Astrocyte (in vitro differentiated cells and primary cell): ENCODE measurements around the gene UBE2E2. TPM values are rescaled to one million over a fixed set of nuclear protein-coding genes. Genes with fewer than 3 reads are reported as not detected.

Experiments used
- DNase-seq: peaks from one replicate; pipeline ENCODE4 v3.0.0-alpha.2; 2010; ENCODE audit warnings: low read depth
- FAIRE-seq: peaks from 2 replicates; lab custom pipeline; 2011; peaks lifted over from hg19 to GRCh38; lab: Jason Lieb, UNC
- H2AFZ ChIP-seq: 2 replicates; pipeline ENCODE4 v1.6.0; 2012; ENCODE audit warnings: low read depth, low read length, inconsistent platforms
- H3K27ac ChIP-seq: 2 replicates; pipeline ENCODE4 v1.5.1; 2011; ENCODE audit warnings: low read depth, low read length, inconsistent platforms
- H3K27me3 ChIP-seq: 2 replicates; pipeline ENCODE4 v1.6.0; 2011; ENCODE audit warnings: low read length, inconsistent platforms; ENCODE audit not compliant: insufficient read depth
- H3K36me3 ChIP-seq: 2 replicates; pipeline ENCODE4 v1.5.1; 2011; ENCODE audit warnings: low read length, inconsistent platforms; ENCODE audit not compliant: insufficient read depth
- H3K4me1 ChIP-seq: 2 replicates; pipeline ENCODE4 v1.5.1; 2011; ENCODE audit warnings: low read length, inconsistent platforms; ENCODE audit not compliant: insufficient read depth
- H3K4me2 ChIP-seq: 2 replicates; pipeline ENCODE4 v1.6.0; 2012; ENCODE audit warnings: low read length, inconsistent platforms
- H3K4me3 ChIP-seq: 2 replicates; pipeline ENCODE4 v1.5.1; 2011; ENCODE audit warnings: low read depth, mild to moderate bottlenecking, low read length, inconsistent platforms; ENCODE audit not compliant: insufficient read depth
- H3K79me2 ChIP-seq: 2 replicates; pipeline ENCODE4 v1.6.0; 2012; ENCODE audit warnings: mild to moderate bottlenecking, low read length, inconsistent platforms; ENCODE audit not compliant: insufficient read depth
- H3K9ac ChIP-seq: 2 replicates; pipeline ENCODE4 v1.6.0; 2012; ENCODE audit warnings: mild to moderate bottlenecking, low read length, inconsistent platforms
- H3K9me3 ChIP-seq: 2 replicates; pipeline ENCODE4 v1.5.1; 2012; ENCODE audit warnings: low read depth, mild to moderate bottlenecking, low read length, inconsistent platforms; ENCODE audit not compliant: insufficient read depth
- H4K20me1 ChIP-seq: 2 replicates; pipeline ENCODE4 v1.6.0; 2012; ENCODE audit warnings: low read length, inconsistent platforms; ENCODE audit not compliant: insufficient read depth
- H3K27ac Mint-ChIP-seq: one replicate; pipeline ENCODE4 v1.8.0; 2021; ENCODE audit warnings: mild to moderate bottlenecking, mixed read lengths; ENCODE audit not compliant: unreplicated experiment
- H3K27me3 Mint-ChIP-seq: one replicate; pipeline ENCODE4 v1.8.0; 2021; ENCODE audit warnings: low read depth, mixed read lengths; ENCODE audit not compliant: unreplicated experiment
- H3K36me3 Mint-ChIP-seq: one replicate; pipeline ENCODE4 v1.8.0; 2021; ENCODE audit warnings: low read depth, mixed read lengths; ENCODE audit not compliant: unreplicated experiment
- H3K4me1 Mint-ChIP-seq: one replicate; pipeline ENCODE4 v1.8.0; 2021; ENCODE audit warnings: low read depth, mixed read lengths; ENCODE audit not compliant: unreplicated experiment
- H3K4me3 Mint-ChIP-seq: one replicate; pipeline ENCODE4 v1.8.0; 2021; ENCODE audit warnings: mild to moderate bottlenecking, moderate library complexity, mixed read lengths; ENCODE audit not compliant: unreplicated experiment
- H3K9me3 Mint-ChIP-seq: one replicate; pipeline ENCODE4 v1.8.0; 2021; ENCODE audit warnings: mild to moderate bottlenecking, mixed read lengths; ENCODE audit not compliant: unreplicated experiment
- CTCF ChIP-seq: IDR thresholded peaks from 2 replicates; pipeline ENCODE4 v1.5.1; 2011; ENCODE audit warnings: low read depth, mild to moderate bottlenecking, inconsistent platforms, low read length, moderate library complexity; ENCODE audit not compliant: insufficient read depth
- EZH2 ChIP-seq: IDR thresholded peaks from 2 replicates; pipeline ENCODE4 v1.6.1; 2012; ENCODE audit warnings: mild to moderate bottlenecking, low read length, inconsistent platforms; ENCODE audit not compliant: insufficient read depth
- total RNA-seq: library from RNA; stranded (reverse); gene quantifications from 2 replicates; pipeline ENCODE4 v1.2.1, GENCODE V29; 2021

UBE2E2 gene
- total RNA-seq, 1 donor from 2014 or later: 89.8 TPM

- no peak overlapping the region for H3K27ac ChIP-seq
- FAIRE-seq (no peak), DNase-seq (no peak)
- no peaks in the 10 kb centered on the region for H3K27me3 Mint-ChIP-seq
- H4K20me1 ChIP-seq: peaks cover 8% of the 10 kb centered on the region
- TF ChIP-seq EZH2 (no peak), CTCF (no peak)
- H3K36me3 ChIP-seq: no peaks in the 10 kb centered on the region
- H3K4me3 ChIP-seq: no peak overlapping the region
- peaks cover 8% of the 10 kb centered on the region for H3K9me3 ChIP-seq
- H3K9ac ChIP-seq: no peak overlapping the region
- no peak overlapping the region for H3K4me2 ChIP-seq
- H3K4me1 Mint-ChIP-seq: peaks cover 14% of the 10 kb centered on the region
- H3K4me3 Mint-ChIP-seq: no peak overlapping the region
- no peaks in the 10 kb centered on the region for H3K9me3 Mint-ChIP-seq
- no peak overlapping the region for H2AFZ ChIP-seq
- H3K79me2 ChIP-seq: no peaks in the 10 kb centered on the region
- no peak overlapping the region for H3K27ac Mint-ChIP-seq
- H3K36me3 Mint-ChIP-seq: peaks cover 2% of the 10 kb centered on the region
- no peaks in the 10 kb centered on the region for H3K4me1 ChIP-seq
- no peaks in the 10 kb centered on the region for H3K27me3 ChIP-seq
Measured at GRCh38 chr3:23479026-23479425, 275.9 kb downstream of the UBE2E2 start.

DNA sequence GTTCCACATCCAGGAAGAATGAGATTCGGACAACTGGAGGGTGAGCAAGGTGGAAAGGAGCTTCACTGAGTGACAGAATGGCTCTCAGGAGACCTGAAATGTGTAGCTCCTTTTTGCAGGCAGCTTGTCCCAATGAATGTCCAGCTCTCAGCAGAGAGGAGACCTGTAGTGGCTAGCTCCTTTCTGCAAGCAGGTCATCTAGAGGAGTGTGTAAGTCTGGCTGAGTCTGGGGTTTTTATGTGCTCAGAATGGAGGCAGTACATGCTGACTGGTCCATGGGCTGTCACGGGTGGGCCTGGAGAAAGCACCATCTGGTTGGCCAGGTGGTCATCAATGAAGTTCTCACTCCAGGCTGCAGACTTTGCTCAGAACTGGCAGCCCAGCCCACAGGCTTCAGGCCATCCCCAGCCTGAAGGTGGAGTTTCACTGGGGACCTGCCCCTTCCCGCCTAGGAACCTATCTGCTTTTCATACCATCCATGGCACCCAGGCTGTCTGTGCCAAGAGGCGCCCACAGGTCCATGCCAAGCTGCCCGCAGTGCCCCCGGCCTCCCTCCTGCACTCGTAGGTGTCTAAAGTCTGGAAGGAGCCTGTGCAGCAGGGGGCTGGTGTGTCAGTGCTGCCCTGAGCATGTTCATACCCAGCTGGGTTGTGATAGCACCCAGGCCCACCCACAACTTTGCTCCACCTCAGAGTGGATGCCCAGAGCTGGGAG is 276.6 kb downstream of the UBE2E2 start:
- Mint-ChIP-seq H3K4me1 (peaks cover 13% of the 10 kb centered on the region), H3K27me3 (no peaks in the 10 kb centered on the region), H3K9me3 (peaks cover 4% of the 10 kb centered on the region), H3K27ac (no peak overlapping the region), H3K36me3 (peaks cover 2% of the 10 kb centered on the region), H3K4me3 (no peak overlapping the region)
- H3K4me1 ChIP-seq: no peaks in the 10 kb centered on the region
- no peak overlapping the region for H3K4me2 ChIP-seq
- no peaks in the 10 kb centered on the region for H3K27me3 ChIP-seq
- FAIRE-seq (no peak), DNase-seq (no peak)
- TF ChIP-seq EZH2 (no peak), CTCF (no peak)
- no peak overlapping the region for H3K27ac ChIP-seq
- H4K20me1 ChIP-seq: peaks cover 14% of the 10 kb centered on the region
- no peak overlapping the region for H3K9ac ChIP-seq
- no peaks in the 10 kb centered on the region for H3K36me3 ChIP-seq
- H2AFZ ChIP-seq: no peak overlapping the region
- no peak overlapping the region for H3K4me3 ChIP-seq
- no peaks in the 10 kb centered on the region for H3K79me2 ChIP-seq
- H3K9me3 ChIP-seq: peaks cover 8% of the 10 kb centered on the region

DNA sequence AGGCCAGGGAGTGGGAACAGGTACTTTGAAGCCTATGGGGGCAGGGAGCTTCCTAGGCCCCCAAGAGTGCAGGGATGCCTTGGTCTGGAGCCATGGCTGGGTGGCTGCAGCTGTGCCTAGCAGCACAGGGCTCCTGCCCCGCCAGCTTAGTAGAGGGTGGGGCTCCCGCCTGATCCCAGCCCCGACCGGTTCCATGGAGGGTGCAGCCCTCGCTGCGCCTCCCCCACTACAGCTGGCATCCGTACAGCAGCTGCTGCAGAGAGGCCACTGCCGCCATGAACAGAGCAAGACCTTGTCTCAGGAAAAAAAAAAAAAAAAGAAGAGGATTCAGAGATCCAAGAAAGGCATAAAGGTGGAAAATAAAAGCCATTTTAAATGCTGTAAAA is 277.2 kb downstream of the UBE2E2 start:
- Histone ChIP-seq H3K9ac (no peak overlapping the region), H3K79me2 (no peaks in the 10 kb centered on the region), H3K4me1 (no peaks in the 10 kb centered on the region), H2AFZ (no peak overlapping the region), H4K20me1 (peaks cover 14% of the 10 kb centered on the region), H3K27ac (no peak overlapping the region), H3K4me2 (no peak overlapping the region), H3K9me3 (peaks cover 8% of the 10 kb centered on the region), H3K4me3 (no peak overlapping the region), H3K36me3 (no peaks in the 10 kb centered on the region), H3K27me3 (no peaks in the 10 kb centered on the region)
- H3K4me1 Mint-ChIP-seq: peaks cover 7% of the 10 kb centered on the region
- no peaks in the 10 kb centered on the region for H3K27me3 Mint-ChIP-seq
- FAIRE-seq (no peak), DNase-seq (no peak)
- peaks cover 4% of the 10 kb centered on the region for H3K9me3 Mint-ChIP-seq
- no peak overlapping the region for H3K4me3 Mint-ChIP-seq
- H3K36me3 Mint-ChIP-seq: peaks cover 2% of the 10 kb centered on the region
- TF ChIP-seq CTCF (no peak), EZH2 (no peak)
- H3K27ac Mint-ChIP-seq: no peak overlapping the region
